ENCODE measurements around the gene IRGM. TPM values are rescaled to one million over a fixed set of nuclear protein-coding genes. Genes with fewer than 3 reads are reported as not detected.
A peak's percentile ranks its signal among the peaks of the same experiment; 100 is the strongest.
"Not testable (repeated sequence)": the region's sequence is repeated elsewhere in the genome, so short reads cannot be mapped to it uniquely, and the experiment has no call there.

IRGM gene, protein sequence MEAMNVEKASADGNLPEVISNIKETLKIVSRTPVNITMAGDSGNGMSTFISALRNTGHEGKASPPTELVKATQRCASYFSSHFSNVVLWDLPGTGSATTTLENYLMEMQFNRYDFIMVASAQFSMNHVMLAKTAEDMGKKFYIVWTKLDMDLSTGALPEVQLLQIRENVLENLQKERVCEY
- total RNA-seq (2014; rRNA removed; shearing (Covaris generic)): not detected in 2 replicates

DNA sequence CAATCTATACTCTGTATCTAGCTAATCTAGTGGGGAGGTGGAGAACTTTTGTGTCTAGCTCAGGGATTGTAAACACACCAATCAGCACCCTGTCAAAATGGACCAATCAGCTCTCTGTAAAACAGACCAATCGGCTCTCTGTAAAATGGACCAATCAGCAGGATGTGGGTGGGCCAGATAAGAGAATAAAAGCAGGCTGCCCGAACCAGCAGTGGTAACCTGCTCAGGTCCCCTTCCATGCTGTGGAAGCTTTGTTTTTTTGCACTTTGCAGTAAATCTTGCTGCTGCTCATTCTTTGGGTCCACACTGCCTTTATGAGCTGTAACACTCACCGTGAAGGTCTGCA, at the start of gene IRGM:
TSS of gene IRGM (plus strand) at position 214 of the 346 bp plus-strand sequence. CDS start 1,603 bp downstream, outside the sequence.
- DNase-seq (ENCODE audit: low read depth): not testable (repeated sequence)

DNA sequence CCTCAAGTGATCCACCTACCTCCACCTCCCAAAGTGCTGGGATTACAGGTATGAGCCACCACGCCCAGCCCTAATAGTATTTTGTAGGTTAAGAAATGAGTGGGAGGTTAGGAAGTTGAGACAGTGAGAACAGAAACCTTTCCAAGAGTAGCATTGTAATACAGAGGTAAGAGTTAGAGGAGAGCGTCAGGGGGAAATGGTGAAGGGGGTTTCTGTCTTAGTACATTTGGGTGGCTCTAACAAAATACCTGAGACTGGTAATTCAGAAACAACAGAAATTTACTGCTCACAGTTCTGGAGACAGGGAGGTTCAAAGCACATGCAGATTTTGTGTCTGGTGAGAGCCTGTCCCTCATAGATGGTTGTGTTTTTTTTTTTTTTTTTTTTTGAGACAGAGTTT, 48.9 kb upstream of the IRGM start:
- DNase-seq (ENCODE audit: low read depth): no peak

DNA sequence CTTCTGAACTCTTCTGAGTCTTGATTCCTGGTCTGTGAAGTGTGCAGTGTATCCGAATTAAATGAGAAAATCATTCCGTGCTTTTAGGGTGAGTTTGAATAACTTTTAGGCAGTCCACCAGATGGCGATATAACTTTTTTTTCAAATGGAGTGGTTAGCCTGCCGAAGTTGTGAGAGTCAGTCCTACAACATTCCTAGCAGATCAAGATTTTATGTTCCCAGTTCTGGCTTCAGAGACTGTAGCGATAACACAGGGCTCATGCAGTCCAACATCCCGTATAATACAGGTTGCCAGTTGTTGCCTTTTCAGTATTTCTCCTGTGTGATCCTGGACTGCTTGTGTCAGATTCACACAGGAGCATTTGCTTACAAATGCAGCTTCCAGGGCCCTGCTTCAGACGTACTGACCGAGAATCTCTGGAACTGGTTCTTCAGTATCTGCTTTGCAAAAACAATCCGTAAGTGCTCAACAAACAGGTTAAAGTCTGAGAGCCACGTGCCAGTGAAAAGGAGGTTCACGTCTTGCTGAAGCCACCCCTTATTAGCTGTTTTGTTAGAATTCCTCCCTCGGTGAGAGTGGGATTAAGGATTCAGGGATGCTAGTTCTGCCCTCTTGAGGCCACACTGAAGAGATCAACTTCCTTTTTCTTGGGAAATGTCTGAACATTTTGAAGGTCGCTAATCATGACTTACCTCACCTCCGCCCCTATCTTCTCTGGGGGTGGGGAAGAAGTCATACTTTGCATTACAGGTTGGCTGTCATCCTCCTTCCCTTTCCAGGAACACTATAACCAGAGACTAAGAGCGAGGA, 45.0 kb upstream of the IRGM start:
- no peak for DNase-seq (ENCODE audit: low read depth)

DNA sequence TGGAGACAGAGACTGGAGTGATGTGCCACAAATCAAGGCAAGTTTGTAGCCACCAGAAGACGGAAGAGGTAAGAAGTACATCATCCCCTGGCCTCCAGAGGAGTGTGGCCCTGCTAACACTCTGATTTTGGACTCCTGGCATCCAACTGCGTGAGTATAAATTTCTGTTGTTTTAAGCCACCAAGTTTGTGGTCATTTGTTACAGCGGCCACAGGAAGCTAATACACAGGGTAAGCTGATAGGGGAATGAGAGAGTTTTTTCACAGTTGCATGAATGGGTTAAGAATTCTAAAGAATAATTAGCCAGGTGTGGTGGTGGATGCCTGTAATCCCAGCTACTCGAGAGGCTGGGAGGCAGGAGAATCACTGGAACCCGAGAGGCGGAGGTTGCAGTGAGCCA, 41.9 kb upstream of the IRGM start:
- DNase-seq (ENCODE audit: low read depth): no peak

DNA sequence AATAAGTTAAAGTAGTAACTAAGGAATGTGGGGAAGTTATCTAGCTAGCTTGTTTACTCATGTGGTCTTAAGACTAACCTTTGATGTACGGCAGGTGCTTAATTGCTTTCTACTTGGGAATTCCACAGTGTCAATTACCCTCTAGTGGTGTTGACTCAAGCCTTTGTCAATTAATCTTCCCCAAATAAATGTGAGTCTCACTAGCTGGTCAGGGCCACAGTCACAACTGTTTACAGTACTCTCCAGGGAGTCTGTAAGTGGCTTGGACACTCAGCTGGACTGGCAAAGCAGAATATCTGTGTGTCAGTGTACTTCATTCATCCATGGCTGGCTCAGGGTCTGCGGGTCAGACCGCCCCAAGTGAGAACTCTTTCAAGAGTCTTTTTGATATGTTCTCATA, 37.0 kb upstream of the IRGM start:
- DNase-seq (ENCODE audit: low read depth): no peak

DNA sequence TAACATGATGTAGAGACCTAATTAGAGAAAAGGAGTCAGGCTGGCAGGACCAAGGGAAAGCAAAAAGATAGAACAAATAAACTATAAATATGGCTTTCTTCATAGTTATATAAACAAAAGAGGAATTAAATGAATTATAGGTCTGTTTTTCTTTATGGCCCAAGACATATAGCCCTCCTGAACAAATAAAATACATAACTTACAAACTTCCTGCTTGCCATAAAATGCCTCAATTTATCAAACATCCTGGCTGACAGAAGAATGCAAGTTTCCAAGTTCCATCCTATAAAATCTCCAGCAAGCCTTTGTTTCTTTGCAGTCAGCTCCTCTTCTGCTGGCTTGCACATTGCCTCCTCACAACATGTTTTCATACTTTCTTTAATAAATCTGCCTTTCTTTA, 31.3 kb upstream of the IRGM start:
- DNase-seq (ENCODE audit: low read depth): no peak

DNA sequence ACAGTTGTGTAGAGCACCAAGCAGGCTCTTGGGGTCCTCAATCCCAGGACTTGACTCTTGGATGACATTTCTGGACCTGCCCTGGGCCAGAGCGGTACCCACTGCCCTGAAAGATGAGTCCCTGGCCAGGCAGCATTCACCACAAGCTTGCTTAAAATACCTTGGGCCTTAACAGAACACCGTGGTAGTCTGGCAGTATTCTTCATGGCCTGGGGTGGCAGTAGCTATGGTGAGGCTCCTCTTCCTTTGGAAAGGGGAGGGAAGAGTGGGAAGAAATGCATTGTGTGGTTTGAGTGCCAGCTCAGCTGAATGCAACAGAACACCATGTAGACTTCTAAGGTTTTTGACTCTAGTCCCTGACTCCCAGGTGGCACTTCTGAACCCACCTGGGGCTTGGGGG, 29.4 kb upstream of the IRGM start:
- DNase-seq (ENCODE audit: low read depth): no peak

DNA sequence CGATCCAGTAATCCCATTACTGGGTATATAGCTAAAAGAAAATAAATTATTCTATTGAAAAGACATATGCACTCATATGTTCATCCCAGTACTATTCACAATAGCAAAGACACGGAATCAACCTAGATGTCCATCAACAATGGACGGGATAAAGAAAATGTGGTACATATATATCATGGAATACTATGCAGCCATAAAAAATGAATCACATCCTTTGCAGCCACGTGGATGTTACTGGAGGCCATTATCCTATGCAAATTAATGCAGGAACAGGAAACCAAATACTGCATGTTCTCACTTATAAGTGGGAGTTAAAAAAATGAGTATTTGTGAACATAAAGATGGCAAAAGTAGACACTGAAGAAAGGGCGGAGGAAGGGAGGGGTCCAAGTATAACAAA, 16.6 kb upstream of the IRGM start:
- DNase-seq (ENCODE audit: low read depth): no peak

DNA sequence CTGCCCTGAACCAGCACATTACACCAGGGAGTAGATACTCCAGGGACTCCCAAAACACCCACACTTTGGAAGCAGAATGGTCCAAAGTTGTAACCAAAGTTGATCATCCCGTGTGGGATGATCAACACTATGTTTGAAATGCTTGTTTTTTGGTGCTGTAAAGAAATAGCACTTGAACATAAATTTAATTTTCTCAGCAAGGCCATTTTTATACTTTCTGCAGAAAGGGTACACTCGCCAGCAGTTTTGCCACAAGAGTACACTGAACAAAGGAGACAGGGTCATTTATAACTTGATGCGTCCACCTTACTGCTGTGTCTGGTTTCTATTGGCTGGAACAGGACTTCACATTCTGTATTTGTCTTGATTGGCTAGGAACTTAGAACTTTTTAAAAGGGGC, 14.5 kb upstream of the IRGM start:
- not testable (repeated sequence) for DNase-seq (ENCODE audit: low read depth)

DNA sequence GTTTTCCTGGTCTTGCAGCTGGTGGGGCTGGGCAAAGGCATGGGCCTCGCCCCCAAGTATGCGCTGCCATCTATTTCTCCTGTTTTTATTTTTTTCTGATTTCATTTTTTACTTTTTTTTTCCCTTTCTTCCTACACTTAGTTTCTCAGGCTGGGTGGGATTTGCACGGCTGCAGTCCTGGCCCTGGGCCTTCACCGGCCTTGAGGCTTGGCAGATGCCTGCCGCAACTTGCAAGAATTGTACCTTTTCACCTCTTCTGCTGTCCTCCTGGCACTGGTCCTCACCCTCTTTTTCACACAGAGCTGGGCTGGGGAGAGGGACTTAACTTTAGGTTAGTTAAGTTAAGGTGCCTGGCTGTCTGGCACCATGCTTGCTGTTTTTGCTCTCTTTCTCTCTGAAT, 10.3 kb upstream of the IRGM start:
- DNase-seq (ENCODE audit: low read depth): no peak

DNA sequence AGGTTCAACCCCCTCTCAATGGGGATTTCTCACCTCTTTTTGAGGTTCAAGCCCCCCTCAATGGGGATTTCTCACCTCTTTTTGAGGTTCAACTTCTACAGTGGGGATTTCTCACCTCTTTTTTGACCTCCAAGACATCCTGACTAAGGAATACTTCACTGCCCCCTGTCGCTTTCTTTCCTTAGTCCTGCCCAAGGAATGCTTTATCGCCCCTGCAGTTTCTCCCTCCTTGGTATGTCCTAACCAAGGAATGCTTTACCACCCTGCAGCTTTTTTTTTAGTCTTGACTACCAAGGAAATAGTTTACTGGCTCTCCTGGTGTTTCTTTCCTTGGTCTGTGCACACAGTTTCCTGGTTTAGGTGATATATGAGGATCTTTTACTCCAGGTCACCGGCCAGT, 9.6 kb upstream of the IRGM start:
- DNase-seq (ENCODE audit: low read depth): no peak

DNA sequence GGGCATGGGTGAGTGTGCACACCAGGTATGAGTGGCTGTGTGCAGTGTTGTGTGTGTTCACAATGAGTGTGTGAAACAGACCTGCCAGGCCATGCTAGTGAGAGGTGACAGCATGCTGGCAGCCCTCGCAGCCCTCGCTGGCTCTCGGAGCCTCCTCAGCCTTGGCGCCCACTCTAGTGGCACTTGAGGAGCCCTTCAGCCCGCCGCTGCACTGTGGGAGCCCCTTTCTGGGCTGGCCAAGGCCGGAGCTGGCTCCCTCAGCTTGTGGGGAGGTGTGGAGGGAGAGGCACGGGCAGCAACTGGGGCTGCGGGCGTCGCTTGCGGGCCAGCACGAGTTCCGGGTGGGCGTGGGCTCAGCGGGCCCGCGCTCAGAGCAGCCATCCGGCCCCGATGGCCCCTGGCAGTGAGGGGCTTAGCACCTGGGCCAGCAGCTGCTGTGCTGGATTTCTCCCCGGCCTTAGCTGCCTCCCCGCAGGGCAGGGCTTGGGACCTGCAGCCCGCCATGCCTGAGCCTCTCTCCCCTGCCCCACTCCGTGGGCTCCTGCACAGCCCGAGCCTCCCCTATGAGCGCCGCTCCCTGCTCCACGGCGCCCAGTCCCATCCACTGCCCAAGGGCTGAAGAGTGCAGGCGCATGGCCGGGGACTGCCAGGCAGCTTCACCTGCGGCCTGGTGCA, 999 bp upstream of the IRGM start:
- not testable (repeated sequence) for DNase-seq (ENCODE audit: low read depth)

DNA sequence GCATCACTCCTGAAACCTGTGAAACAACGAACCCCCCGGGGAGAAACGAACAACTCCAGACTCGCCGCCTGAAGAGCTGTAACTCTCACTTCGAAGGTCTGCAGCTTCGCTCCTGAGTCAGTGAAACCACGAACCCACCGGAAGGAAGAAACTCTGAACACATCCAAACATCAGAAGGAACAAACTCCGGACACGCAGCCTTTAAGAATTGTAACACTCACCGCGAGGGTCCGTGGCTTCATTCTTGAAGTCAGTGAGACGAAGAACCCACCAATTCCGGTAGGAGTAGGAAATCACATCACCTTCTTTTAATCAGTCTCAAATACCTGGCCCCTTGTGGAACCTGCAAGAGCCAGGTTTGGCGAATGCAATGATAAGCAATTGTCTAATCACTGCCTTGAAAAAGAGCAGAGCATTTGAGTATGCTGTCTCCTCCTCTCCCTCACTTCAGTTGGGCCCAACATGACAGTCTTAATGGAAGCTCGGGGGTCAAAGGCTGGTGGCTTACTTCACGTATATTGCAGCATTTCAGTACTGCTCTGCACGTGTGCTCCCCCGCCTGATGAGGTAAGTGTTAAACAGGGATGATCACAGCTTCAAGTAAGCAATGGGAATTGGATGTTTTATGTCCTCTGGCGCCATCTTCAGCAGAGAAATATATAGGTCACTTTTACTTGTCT, 473 bp downstream of the IRGM start:
- peak; percentile 86 for DNase-seq (ENCODE audit: low read depth)

DNA sequence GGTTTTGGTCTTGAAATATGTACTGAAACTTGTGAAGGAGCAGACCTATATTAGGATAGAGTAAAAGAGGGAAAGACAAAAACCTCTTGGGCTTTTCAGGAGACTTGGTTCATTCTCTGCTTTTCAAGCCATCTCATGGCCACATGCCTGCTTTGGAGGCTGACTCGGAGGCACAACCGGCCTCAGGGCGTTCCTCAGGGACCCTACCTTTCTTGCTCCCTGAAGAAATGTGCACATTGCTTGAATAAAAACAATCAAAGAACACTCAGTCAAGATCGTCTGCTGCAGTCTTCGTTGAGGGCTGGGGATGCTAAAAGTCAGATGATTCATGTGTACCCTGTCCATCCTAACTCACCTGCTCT, 994 bp downstream of the IRGM start:
- no peak for DNase-seq (ENCODE audit: low read depth)

DNA sequence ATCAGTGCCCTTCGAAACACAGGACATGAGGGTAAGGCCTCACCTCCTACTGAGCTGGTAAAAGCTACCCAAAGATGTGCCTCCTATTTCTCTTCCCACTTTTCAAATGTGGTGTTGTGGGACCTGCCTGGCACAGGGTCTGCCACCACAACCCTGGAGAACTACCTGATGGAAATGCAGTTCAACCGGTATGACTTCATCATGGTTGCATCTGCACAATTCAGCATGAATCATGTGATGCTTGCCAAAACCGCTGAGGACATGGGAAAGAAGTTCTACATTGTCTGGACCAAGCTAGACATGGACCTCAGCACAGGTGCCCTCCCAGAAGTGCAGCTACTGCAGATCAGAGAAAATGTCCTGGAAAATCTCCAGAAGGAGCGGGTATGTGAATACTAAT, 1.9 kb downstream of the IRGM start:
- DNase-seq (ENCODE audit: low read depth): peak; percentile 25

DNA sequence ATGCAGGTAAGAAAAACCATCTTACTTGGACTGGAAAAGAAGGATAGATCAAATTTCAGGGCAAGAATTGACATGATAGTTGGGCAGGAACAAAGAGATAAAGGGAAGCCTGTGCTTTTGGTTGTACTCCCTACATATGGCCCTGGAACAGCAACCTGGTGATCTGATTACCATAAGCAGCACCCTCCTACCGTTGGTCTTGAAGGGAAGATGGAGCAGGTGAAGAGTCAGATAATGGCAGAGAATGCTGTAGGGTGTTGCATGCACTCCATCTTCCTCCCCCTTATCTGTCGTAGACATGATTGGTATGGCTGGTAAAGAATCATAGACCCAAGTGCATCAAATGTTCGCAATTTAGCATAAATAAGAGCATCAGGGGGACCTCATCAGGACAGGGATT, 4.7 kb downstream of the IRGM start:
- DNase-seq (ENCODE audit: low read depth): no peak

DNA sequence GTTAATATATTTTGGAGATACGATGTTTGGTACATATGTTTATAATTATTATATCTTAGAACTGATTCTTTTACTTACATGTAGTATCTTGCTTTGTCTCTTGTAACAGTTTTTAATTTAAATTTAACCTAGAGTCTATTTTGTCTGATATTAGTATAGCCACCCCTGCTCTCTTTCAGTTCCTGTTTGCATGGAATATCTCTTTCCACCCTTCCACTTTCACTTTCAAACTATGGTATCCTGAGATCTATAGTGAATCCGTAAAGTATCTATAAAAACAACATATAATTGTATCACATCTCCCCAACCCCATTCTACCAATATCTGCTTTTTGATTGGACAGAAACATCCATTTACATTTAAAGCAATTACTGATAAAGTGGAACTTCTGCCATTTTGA, 7.2 kb downstream of the IRGM start:
- no peak for DNase-seq (ENCODE audit: low read depth)

DNA sequence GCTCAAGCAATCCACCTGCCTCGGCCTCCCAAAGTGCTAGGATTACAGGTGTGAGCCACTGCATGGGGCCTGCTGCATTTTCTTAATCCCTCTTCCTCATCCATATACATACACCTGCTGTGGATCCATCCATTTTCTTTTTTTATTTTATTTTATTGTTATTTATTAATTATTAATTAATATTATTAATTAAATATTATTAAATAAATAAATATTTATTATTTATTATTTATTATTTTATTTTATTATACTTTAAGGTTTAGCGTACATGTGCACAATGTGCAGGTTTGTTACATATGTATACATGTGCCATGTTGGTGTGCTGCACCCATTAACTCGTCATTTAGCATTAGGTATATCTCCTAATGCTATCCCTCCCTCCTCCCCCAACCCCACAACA, 10.4 kb downstream of the IRGM start:
- DNase-seq (ENCODE audit: low read depth): not testable (repeated sequence)

DNA sequence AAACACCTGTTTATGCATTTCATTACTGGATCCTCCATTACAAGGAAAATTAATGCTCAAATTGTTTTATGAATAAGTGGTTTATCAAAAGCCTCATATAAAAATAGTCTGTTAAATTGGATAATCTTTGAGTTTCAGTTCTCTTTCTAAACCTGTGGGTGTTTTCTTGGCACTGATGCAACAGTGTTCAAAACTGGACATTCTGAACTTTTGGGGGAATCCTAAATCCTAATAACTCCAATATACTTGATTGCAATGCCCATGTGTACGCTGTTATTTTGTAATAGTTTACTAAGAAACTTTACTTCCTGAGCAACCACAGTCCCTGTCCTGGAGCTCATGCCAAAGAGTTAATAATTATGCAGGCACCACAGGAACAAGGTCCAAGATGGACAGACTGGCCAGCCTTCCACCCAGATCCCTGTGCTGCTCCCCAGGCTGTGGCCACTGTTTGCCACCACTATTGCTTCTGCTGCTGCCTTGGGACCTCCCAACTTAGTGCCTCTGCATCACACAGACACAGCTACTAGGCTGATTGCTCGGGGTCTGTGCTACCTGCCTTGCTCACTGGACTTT, 14.0 kb downstream of the IRGM start:
- no peak for DNase-seq (ENCODE audit: low read depth)

DNA sequence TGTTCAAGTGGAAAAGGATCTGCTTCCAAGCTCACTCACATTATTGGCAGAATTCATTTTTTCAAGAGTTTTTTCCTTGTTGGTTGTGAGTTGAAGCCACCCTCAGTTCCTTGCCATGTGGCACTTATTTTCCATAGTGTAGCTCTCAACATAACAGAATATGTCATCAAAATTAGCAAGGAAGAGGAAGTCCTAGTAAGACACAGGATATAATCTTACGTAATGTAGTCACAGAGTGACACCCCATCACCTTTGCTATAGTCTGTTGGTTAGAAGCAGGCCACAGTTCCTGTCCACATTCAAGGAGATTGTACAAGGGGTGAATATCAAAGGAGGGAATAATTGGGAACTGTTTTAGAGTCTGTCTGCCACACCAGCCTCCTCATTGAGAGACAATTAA, 15.7 kb downstream of the IRGM start:
- DNase-seq (ENCODE audit: low read depth): no peak

DNA sequence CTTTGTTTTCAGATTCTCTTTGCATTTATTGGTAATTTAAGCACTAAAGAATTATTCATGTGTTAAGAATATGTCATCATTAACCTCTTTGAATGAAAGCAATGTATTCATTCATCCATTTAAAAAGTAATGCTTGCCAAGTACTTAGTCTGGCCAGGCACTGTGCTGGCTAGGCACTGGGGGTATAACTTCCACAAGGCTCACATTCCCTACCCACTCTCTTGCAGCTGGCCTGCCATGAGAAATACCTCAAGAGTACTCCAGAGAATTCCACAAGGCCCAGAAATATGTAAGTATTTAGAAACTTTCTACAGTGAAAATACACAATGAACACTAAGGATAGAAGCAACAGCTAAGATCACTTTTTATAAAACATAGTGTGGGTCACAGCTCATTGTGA, 33.0 kb downstream of the IRGM start:
- no peak for DNase-seq (ENCODE audit: low read depth)

All from M059J (cell line).